HCT116 (cell line): Measurements from ENCODE around the gene TFF3. TPM values are rescaled to one million over a fixed set of nuclear protein-coding genes. Genes with fewer than 3 reads are reported as not detected.

Source experiments
- ATAC-seq: fragments of 200-7000 bp; cut with Tn5 transposase; 2 replicates; pipeline ENCODE4 v1.9.1; 2020; ENCODE audit warnings: mild to moderate bottlenecking, moderate library complexity
- BruUV-seq: library from RNA; stranded (reverse); fragments of 400-500 nt; replicated peaks from 2 replicates; lab custom pipeline; 2021; lab: Mats Ljungman, UMichigan
- CTCF ChIA-PET: fragments of 300-600 bp; sonication (Branson Sonifier 250); formaldehyde crosslinking; loops from one replicate; lab custom pipeline; 2021; ENCODE audit warnings: antibody characterized with exemption; lab: Charles Lee
- POLR2A ChIA-PET: fragments of 300-600, 350-600 bp; sonication (Branson Sonifier 250); formaldehyde crosslinking; loops from one replicate; lab custom pipeline; 2021; ENCODE audit warnings: antibody characterized with exemption; lab: Charles Lee
- RAD21 ChIA-PET, 2 experiments: fragments of 300-600 bp; sonication (Branson Sonifier 250); formaldehyde crosslinking; loops; one replicate each; lab custom pipeline; 2023; ENCODE audit warnings: low total read pairs in 2 of 2; ENCODE audit not compliant: uncharacterized antibody in 2 of 2, unreplicated experiment in 2 of 2, low non-redundant PET in 1 of 2; lab: Charles Lee
- DNase-seq: peaks from one replicate; pipeline ENCODE4 v3.0.0-alpha.2; 2010; ENCODE audit warnings: low read depth, low spot score
- H2AFZ ChIP-seq: fragments of 200-600 bp; shearing (Covaris generic), sonication (generic); 2 replicates; pipeline ENCODE4 v1.6.1; 2017; ENCODE audit warnings: low read depth, mixed run types, mixed read lengths, antibody characterized with exemption, low read length; ENCODE audit not compliant: poor library complexity, severe bottlenecking
- H3K27ac ChIP-seq: 2 replicates; pipeline ENCODE4 v1.5.1; 2012; ENCODE audit warnings: low read depth, low read length
- H3K27me3 ChIP-seq: fragments of 200-600 bp; sonication (generic); 2 replicates; pipeline ENCODE4 v1.6.1; 2016; ENCODE audit warnings: mixed run types, low read length, mixed read lengths; ENCODE audit not compliant: insufficient read depth
- H3K36me3 ChIP-seq, 2 experiments: fragments of 200-500 bp in 1 of 2; fragments of 200-600 bp in 1 of 2; sonication (Bioruptor generic) in 1 of 2; sonication (generic) in 1 of 2; 2 replicates each; pipeline versions ENCODE4 v1.5.1 to v1.6.1; 2014 to 2016; ENCODE audit warnings: low read length in 2 of 2, inconsistent platforms in 1 of 2, mixed read lengths in 1 of 2, mixed run types in 1 of 2; ENCODE audit not compliant: insufficient read depth in 2 of 2, control insufficient read depth in 1 of 2
- H3K4me1 ChIP-seq, 2 experiments: fragments of 200-600 bp in 1 of 2; sonication (generic) in 1 of 2; 2 replicates each; pipeline versions ENCODE4 v1.5.1 to v1.6.1; 2012 to 2017; ENCODE audit warnings: low read length in 2 of 2, inconsistent platforms in 1 of 2, mild to moderate bottlenecking in 1 of 2, mixed read lengths in 1 of 2, mixed run types in 1 of 2, moderate library complexity in 1 of 2; ENCODE audit not compliant: insufficient read depth in 2 of 2, control insufficient read depth in 1 of 2
- H3K4me2 ChIP-seq: fragments of 200-600 bp; sonication (generic); 2 replicates; pipeline ENCODE4 v1.6.1; 2017; ENCODE audit warnings: mixed run types, low read length, mixed read lengths
- H3K4me3 ChIP-seq, 2 experiments: fragments of 200-600 bp in 1 of 2; sonication (generic) in 1 of 2; replicated peaks in 1 of 2; 2 replicates each; pipeline ENCODE4 v1.5.1; 2011 to 2016; ENCODE audit warnings: low read length in 2 of 2, control low read depth in 1 of 2, low read depth in 1 of 2, mild to moderate bottlenecking in 1 of 2, mixed read lengths in 1 of 2, mixed run types in 1 of 2
- H3K79me2 ChIP-seq: fragments of 200-600 bp; sonication (generic); 2 replicates; pipeline ENCODE4 v1.6.1; 2017; ENCODE audit warnings: mild to moderate bottlenecking, mixed run types, low read length, moderate library complexity, mixed read lengths; ENCODE audit not compliant: insufficient read depth
- H3K9ac ChIP-seq: fragments of 200-600 bp; sonication (generic); 2 replicates; pipeline ENCODE4 v1.6.1; 2016; ENCODE audit warnings: low read length, mixed read lengths
- H3K9me2 ChIP-seq: fragments of 200-600 bp; sonication (generic), shearing (Covaris generic); 2 replicates; pipeline ENCODE4 v1.6.1; 2017; ENCODE audit warnings: mixed run types, mild to moderate bottlenecking, moderate library complexity; ENCODE audit not compliant: insufficient read depth
- H3K9me3 ChIP-seq, 2 experiments: fragments of 200-500 bp in 1 of 2; fragments of 200-600 bp in 1 of 2; sonication (Bioruptor generic) in 1 of 2; sonication (generic) in 1 of 2; 2 replicates each; pipeline ENCODE4 v1.6.1; 2014 to 2017; ENCODE audit warnings: low read length in 2 of 2, mixed read lengths in 2 of 2, inconsistent platforms in 1 of 2, low read depth in 1 of 2, mild to moderate bottlenecking in 1 of 2, mixed run types in 1 of 2, moderate library complexity in 1 of 2; ENCODE audit not compliant: control insufficient read depth in 1 of 2, insufficient read depth in 1 of 2
- H4K20me1 ChIP-seq: fragments of 200-600 bp; sonication (generic), shearing (Covaris generic); 2 replicates; pipeline ENCODE4 v1.6.1; 2017; ENCODE audit warnings: mixed run types, mild to moderate bottlenecking, moderate library complexity; ENCODE audit not compliant: insufficient read depth
- CBX3 ChIP-seq: IDR thresholded peaks from 2 replicates; pipeline ENCODE4 v1.6.1; 2012; ENCODE audit warnings: low read depth
- CEBPB ChIP-seq: IDR thresholded peaks from 2 replicates; pipeline ENCODE4 v1.6.1; 2012; ENCODE audit warnings: low read depth
- ELF1 ChIP-seq: IDR thresholded peaks from 2 replicates; pipeline ENCODE4 v1.6.1; 2012; ENCODE audit warnings: low read depth, borderline replicate concordance
- EZH2 ChIP-seq: fragments of 200-600 bp; sonication (generic); IDR thresholded peaks from 2 replicates; pipeline ENCODE4 v1.6.1; 2017; ENCODE audit warnings: antibody characterized with exemption, mixed run types
- EZH2phosphoT487 ChIP-seq: fragments of 200-600 bp; IDR thresholded peaks from 2 replicates; pipeline ENCODE4 v1.6.1; 2018; ENCODE audit warnings: antibody characterized with exemption, borderline replicate concordance
- JUND ChIP-seq: IDR thresholded peaks from 2 replicates; pipeline ENCODE4 v1.6.1; 2012
- POLR2AphosphoS5 ChIP-seq: IDR thresholded peaks from 2 replicates; pipeline ENCODE4 v1.6.1; 2011; ENCODE audit warnings: mild to moderate bottlenecking, low read depth, low read length, moderate library complexity
- RAD21 ChIP-seq: IDR thresholded peaks from 2 replicates; pipeline ENCODE4 v1.6.1; 2012; ENCODE audit warnings: low read depth, mild to moderate bottlenecking
- SP1 ChIP-seq: IDR thresholded peaks from 2 replicates; pipeline ENCODE4 v1.6.1; 2012; ENCODE audit warnings: low read depth
- ZFX ChIP-seq: fragments of 450-650 bp; IDR thresholded peaks from 2 replicates; pipeline ENCODE4 v1.6.1; 2017
- intact Hi-C: fragments of 100-400 bp; cut with micrococcal nuclease; formaldehyde crosslinking; loops from 2 replicates; pipeline ENCODE4 v1.10.0; 2022
- total RNA-seq: library from RNA; stranded (reverse); gene quantifications from one replicate; pipeline ENCODE4 v1.2.1, GENCODE V29; 2021; ENCODE audit not compliant: unreplicated experiment
- TF ChIP-seq, protein P1 (sequence below): IDR thresholded peaks from 2 replicates; pipeline ENCODE4 v1.6.1; 2011; ENCODE audit warnings: mild to moderate bottlenecking, low read length, moderate library complexity; ENCODE audit not compliant: insufficient replicate concordance; ENCODE audit errors: extremely low read depth

TFF3 gene
- total RNA-seq, 1 experiment from 2014 or later, result 0.22 TPM

GRCh38 chr21:42296501-42296900 is 18.7 kb downstream of the TFF3 start:
- intact Hi-C loops, result no loop called here
- Histone ChIP-seq H3K4me2 (no peak overlapping the region), H3K4me1 (peaks cover 0 to 7% of the 10 kb centered on the region in 2 experiments; a peak in 1 of 4 replicates), H2AFZ (no peak overlapping the region), H3K27ac (no peak overlapping the region), H3K36me3 (no peaks in the 10 kb centered on the region), H3K27me3 (0 out of 2 replicates have a peak, but pooled peaks cover 9% of the 10 kb centered on the region), H3K9me3 (no peaks in the 10 kb centered on the region; a peak in 1 of 4 replicates), H3K9ac (no peak overlapping the region), H3K9me2 (no peaks in the 10 kb centered on the region), H4K20me1 (no peaks in the 10 kb centered on the region), H3K4me3 (no peak overlapping the region), H3K79me2 (no peaks in the 10 kb centered on the region)
- DNase-seq (no peak), ATAC-seq (no peak)
- RAD21 ChIA-PET, result interaction anchor here in 1 of 2 experiments (0.5 kb wide), 1 partner anchor 167 kb away, joined by 4 read pairs; no protein-coding TSS in a partner anchor
- TF ChIP-seq, protein P1, sequence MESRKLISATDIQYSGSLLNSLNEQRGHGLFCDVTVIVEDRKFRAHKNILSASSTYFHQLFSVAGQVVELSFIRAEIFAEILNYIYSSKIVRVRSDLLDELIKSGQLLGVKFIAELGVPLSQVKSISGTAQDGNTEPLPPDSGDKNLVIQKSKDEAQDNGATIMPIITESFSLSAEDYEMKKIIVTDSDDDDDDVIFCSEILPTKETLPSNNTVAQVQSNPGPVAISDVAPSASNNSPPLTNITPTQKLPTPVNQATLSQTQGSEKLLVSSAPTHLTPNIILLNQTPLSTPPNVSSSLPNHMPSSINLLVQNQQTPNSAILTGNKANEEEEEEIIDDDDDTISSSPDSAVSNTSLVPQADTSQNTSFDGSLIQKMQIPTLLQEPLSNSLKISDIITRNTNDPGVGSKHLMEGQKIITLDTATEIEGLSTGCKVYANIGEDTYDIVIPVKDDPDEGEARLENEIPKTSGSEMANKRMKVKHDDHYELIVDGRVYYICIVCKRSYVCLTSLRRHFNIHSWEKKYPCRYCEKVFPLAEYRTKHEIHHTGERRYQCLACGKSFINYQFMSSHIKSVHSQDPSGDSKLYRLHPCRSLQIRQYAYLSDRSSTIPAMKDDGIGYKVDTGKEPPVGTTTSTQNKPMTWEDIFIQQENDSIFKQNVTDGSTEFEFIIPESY, result no peak
- no peak for TF ChIP-seq ZFX
- TF ChIP-seq CEBPB, result no peak
- TF ChIP-seq POLR2AphosphoS5, result no peak
- no peak for TF ChIP-seq SP1
- CTCF ChIA-PET, result interaction anchor here (0.7 to 1.4 kb wide), 2 partner anchors 13 to 17 kb away, joined by 3 read pairs; no protein-coding TSS in a partner anchor
- BruUV-seq, result no TSS peak
- POLR2A ChIA-PET, result no interaction called here

GRCh38 chr21:42295845-42296244 is 19.4 kb downstream of the TFF3 start:
- Histone ChIP-seq H3K36me3 (no peaks in the 10 kb centered on the region), H3K4me3 (no peak overlapping the region), H3K4me2 (no peak overlapping the region), H2AFZ (no peak overlapping the region), H3K27me3 (0 out of 2 replicates have a peak, but pooled peaks cover 9% of the 10 kb centered on the region)
- ChIA-PET POLR2A (no interaction called here), CTCF (interaction anchor here (0.7 to 1.4 kb wide), 3 partner anchors 14 to 36 kb away, joined by 3 to 4 read pairs (median 3); no protein-coding TSS in a partner anchor)
- DNase-seq, result no peak
- no peak for TF ChIP-seq ELF1
- TF ChIP-seq RAD21, result no peak
- TF ChIP-seq EZH2, result no peak
- TF ChIP-seq EZH2phosphoT487, result no peak
- TF ChIP-seq CBX3, result no peak
- no peak for TF ChIP-seq JUND
- TF ChIP-seq, all 23 proteins: peak for 0
- H3K9ac ChIP-seq, result no peak overlapping the region
- H4K20me1 ChIP-seq, result no peaks in the 10 kb centered on the region
- no peaks in the 10 kb centered on the region for H3K79me2 ChIP-seq
- no peak overlapping the region for H3K27ac ChIP-seq
- RAD21 ChIA-PET, result no interaction called here
- intact Hi-C loops, result no loop called here
- no peak for ATAC-seq
- no TSS peak for BruUV-seq
- H3K4me1 ChIP-seq, result peaks cover 0 to 7% of the 10 kb centered on the region in 2 experiments; a peak in 1 of 4 replicates
- no peaks in the 10 kb centered on the region for H3K9me2 ChIP-seq
- no peaks in the 10 kb centered on the region; a peak in 1 of 4 replicates for H3K9me3 ChIP-seq
